Brain microvascular endothelial cell (primary cell): ENCODE results near the gene CDR2.

Experiments used
- DNase-seq: peaks from one replicate; pipeline ENCODE4 v3.0.0-alpha.2; 2020
- H3K27ac ChIP-seq: fragments of 250-450 bp; sonication (Bioruptor Pico); 2 replicates; pipeline ENCODE4 v1.5.1; 2020; ENCODE audit warnings: mild to moderate bottlenecking, moderate library complexity
- H3K27me3 ChIP-seq: fragments of 250-450 bp; sonication (Bioruptor Pico); replicated peaks from 2 replicates; pipeline ENCODE4 v1.5.1; 2020; ENCODE audit warnings: mild to moderate bottlenecking
- H3K36me3 ChIP-seq: fragments of 250-450 bp; sonication (Bioruptor Pico); replicated peaks from 2 replicates; pipeline ENCODE4 v1.5.1; 2020; ENCODE audit warnings: mild to moderate bottlenecking
- H3K4me3 ChIP-seq: 2 replicates; pipeline ENCODE4 v1.5.1; 2011; ENCODE audit warnings: low read depth, mild to moderate bottlenecking, control low read depth, low read length, moderate library complexity
- CTCF ChIP-seq: IDR thresholded peaks from 2 replicates; pipeline ENCODE4 v1.5.1; 2011; ENCODE audit warnings: low read depth, mild to moderate bottlenecking, moderate library complexity, low read length, control low read depth, inconsistent platforms; ENCODE audit errors: missing control alignments
- in situ Hi-C: cut with HindIII; loops from 2 replicates; pipeline ENCODE4 v1.10.0; 2017; ENCODE audit warnings: low sequenced_read_pairs, low pct_ligation_motif_present

The CDR2 gene

GRCh38 chr16:22327446-22327775 is 47.0 kb downstream of the CDR2 start:
- H3K27ac ChIP-seq: no peak overlapping the region
- H3K36me3 ChIP-seq: peaks cover 58% of the 10 kb centered on the region
- H3K27me3 ChIP-seq: no peaks in the 10 kb centered on the region
- no peak overlapping the region for H3K4me3 ChIP-seq
- in situ Hi-C loops: no loop called here
- no peak for TF ChIP-seq CTCF
- DNase-seq: no peak

- no peak for DNase-seq
- H3K36me3 ChIP-seq: peaks cover 56% of the 10 kb centered on the region
- H3K4me3 ChIP-seq: no peak overlapping the region
- no peak for TF ChIP-seq CTCF
- H3K27ac ChIP-seq: no peak overlapping the region
- in situ Hi-C loops: no loop called here
- H3K27me3 ChIP-seq: no peaks in the 10 kb centered on the region
Measured at GRCh38 chr16:22326771-22327445, 47.5 kb downstream of the CDR2 start.

GRCh38 chr16:22326369-22326652 is 48.1 kb downstream of the CDR2 start:
- DNase-seq: no peak
- peaks cover 56% of the 10 kb centered on the region for H3K36me3 ChIP-seq
- in situ Hi-C loops: no loop called here
- no peak for TF ChIP-seq CTCF
- H3K27ac ChIP-seq: no peak overlapping the region
- no peak overlapping the region for H3K4me3 ChIP-seq
- H3K27me3 ChIP-seq: no peaks in the 10 kb centered on the region

- H3K27me3 ChIP-seq: no peaks in the 10 kb centered on the region
- no peak for TF ChIP-seq CTCF
- no peak overlapping the region for H3K27ac ChIP-seq
- H3K4me3 ChIP-seq: no peak overlapping the region
- H3K36me3 ChIP-seq: peaks cover 55% of the 10 kb centered on the region
- DNase-seq: no peak
- in situ Hi-C loops: no loop called here
Measured at GRCh38 chr16:22325598-22326368, 48.6 kb downstream of the CDR2 start.

GRCh38 chr16:22324787-22325597 is 49.4 kb downstream of the CDR2 start:
- in situ Hi-C loops: no loop called here
- no peak for DNase-seq
- TF ChIP-seq CTCF: no peak
- no peaks in the 10 kb centered on the region for H3K27me3 ChIP-seq
- peaks cover 51% of the 10 kb centered on the region for H3K36me3 ChIP-seq
- H3K27ac ChIP-seq: no peak overlapping the region
- H3K4me3 ChIP-seq: no peak overlapping the region
